Gastroesophageal sphincter (tissue), 4 donors: ENCODE data around the gene IRX4. TPM values are rescaled to one million over a fixed set of nuclear protein-coding genes. Genes with fewer than 3 reads are reported as not detected.

Source experiments
- ATAC-seq: fragments of 150-250 bp; one replicate; pipeline ENCODE4 v1.9.1; 2016; ENCODE audit warnings: mild to moderate bottlenecking, moderate library complexity
- H3K27ac ChIP-seq, 4 donors: fragments of 200-600 bp; sonication (generic) in 3 of 4; 1 replicate in 3 of 4; 2 replicates in 1 of 4; pipeline ENCODE4 v1.5.1; 2016 to 2019
- H3K27me3 ChIP-seq: fragments of 200-600 bp; sonication (generic); one replicate; pipeline ENCODE4 v1.5.1; 2019
- H3K36me3 ChIP-seq, 2 donors: fragments of 200-600 bp; sonication (generic); one replicate each; pipeline ENCODE4 v1.5.1; 2019; ENCODE audit warnings: control low read depth in 1 of 2
- H3K4me1 ChIP-seq, 3 donors: fragments of 200-600 bp; sonication (generic); 1 replicate in 2 of 3; 2 replicates in 1 of 3; pipeline ENCODE4 v1.5.1; 2016 to 2019; ENCODE audit warnings: control low read depth in 2 of 3
- H3K4me3 ChIP-seq, 2 donors: fragments of 200-600 bp; sonication (generic); one replicate each; pipeline ENCODE4 v1.5.1; 2019; ENCODE audit warnings: mild to moderate bottlenecking in 1 of 2, moderate library complexity in 1 of 2
- H3K9me3 ChIP-seq, 3 donors: fragments of 200-600 bp; sonication (generic); one replicate each; pipeline ENCODE4 v1.5.1; 2017 to 2019; ENCODE audit warnings: control low read depth in 2 of 3
- EP300 ChIP-seq: sonication (generic); formaldehyde crosslinking; IDR thresholded peaks from one replicate; pipeline ENCODE4 v1.6.1; 2017; ENCODE audit warnings: antibody characterized with exemption, mild to moderate bottlenecking
- POLR2A ChIP-seq, 2 donors: fragments of 450-650 bp; IDR thresholded peaks; one replicate each; pipeline ENCODE4 v1.6.1; 2017; ENCODE audit warnings: antibody characterized with exemption in 2 of 2, mild to moderate bottlenecking in 2 of 2, moderate library complexity in 1 of 2
- POLR2AphosphoS5 ChIP-seq: sonication (generic); formaldehyde crosslinking; IDR thresholded peaks from one replicate; pipeline ENCODE4 v1.6.1; 2017; ENCODE audit warnings: antibody characterized with exemption
- WGBS, 2 donors: methylation state at CpG; one replicate each; pipeline ENCODE4 v1.1.5; 2018; ENCODE audit warnings: low coverage in 1 of 2; 5-methylcytosine and 5-hydroxymethylcytosine counted together
- total RNA-seq, 4 donors: library from RNA; depleted of rRNA; stranded (reverse); fragments of >200 nt; gene quantifications; one replicate each; pipeline ENCODE4 v1.1.0, GENCODE V29; 2016
- TF ChIP-seq, protein P1 (sequence below), 4 experiments: fragments of 200-600 bp in 2 of 4; fragments of 450-650 bp in 2 of 4; sonication (generic) in 1 of 4; IDR thresholded peaks; one replicate each; pipeline ENCODE4 v1.5.1; 2017 to 2019; ENCODE audit warnings: antibody characterized with exemption in 4 of 4, mild to moderate bottlenecking in 2 of 4, moderate library complexity in 2 of 4

Gene IRX4
- total RNA-seq, 4 donors from 2014 or later, result 0.96 TPM; not detected in 3

DNA sequence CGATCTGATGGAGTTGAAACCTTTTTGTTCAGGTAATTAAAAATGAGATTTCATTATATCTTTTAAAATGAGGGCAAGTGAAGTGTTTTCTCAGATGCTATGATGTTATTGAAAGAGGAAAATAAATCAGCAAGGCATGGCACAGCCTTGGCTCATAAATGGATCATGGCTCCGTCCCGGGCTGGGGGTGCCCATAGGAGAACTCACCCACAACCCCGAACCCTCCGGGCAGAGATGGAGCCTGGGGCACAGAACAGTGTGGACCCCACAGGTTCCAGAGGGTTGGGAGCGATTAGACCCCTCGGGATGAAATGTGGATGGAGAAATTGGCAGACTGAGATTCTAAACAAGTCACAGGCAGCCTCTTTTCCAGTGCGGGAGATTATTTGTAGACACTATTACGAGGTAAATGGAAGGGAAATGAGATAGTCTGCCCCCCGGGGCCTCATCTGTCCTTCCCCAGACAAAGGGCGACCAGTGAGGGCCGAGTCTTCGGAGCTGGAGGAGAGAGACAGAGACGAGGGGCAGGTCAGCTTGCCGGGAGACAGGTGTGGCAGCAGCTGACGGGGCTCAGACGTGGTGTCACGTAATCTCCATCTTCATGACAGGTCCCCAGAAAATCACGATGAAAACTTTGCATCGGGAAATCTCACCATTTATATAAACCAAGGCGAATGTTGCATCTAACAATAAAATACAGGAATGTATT is 47.9 kb downstream of the IRX4 start:
- ATAC-seq, result no peak
- no peak overlapping the region for H3K27ac ChIP-seq
- H3K9me3 ChIP-seq, result no peaks in the 10 kb centered on the region
- 51 to 64% methylated on average over 13 to 19 of the region's 21 CpGs for WGBS, 2 donors
- no peak for TF ChIP-seq EP300
- TF ChIP-seq, protein P1, sequence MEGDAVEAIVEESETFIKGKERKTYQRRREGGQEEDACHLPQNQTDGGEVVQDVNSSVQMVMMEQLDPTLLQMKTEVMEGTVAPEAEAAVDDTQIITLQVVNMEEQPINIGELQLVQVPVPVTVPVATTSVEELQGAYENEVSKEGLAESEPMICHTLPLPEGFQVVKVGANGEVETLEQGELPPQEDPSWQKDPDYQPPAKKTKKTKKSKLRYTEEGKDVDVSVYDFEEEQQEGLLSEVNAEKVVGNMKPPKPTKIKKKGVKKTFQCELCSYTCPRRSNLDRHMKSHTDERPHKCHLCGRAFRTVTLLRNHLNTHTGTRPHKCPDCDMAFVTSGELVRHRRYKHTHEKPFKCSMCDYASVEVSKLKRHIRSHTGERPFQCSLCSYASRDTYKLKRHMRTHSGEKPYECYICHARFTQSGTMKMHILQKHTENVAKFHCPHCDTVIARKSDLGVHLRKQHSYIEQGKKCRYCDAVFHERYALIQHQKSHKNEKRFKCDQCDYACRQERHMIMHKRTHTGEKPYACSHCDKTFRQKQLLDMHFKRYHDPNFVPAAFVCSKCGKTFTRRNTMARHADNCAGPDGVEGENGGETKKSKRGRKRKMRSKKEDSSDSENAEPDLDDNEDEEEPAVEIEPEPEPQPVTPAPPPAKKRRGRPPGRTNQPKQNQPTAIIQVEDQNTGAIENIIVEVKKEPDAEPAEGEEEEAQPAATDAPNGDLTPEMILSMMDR (IDR thresholded peaks at IDR 0.05), result no peak
- no peak for TF ChIP-seq POLR2A (IDR thresholded peaks at IDR 0.05)
- TF ChIP-seq POLR2AphosphoS5, result no peak
- no peaks in the 10 kb centered on the region for H3K4me1 ChIP-seq
- H3K4me3 ChIP-seq, result no peak overlapping the region
- peaks cover 56% of the 10 kb centered on the region for H3K27me3 ChIP-seq
- peaks cover 0 to 10% of the 10 kb centered on the region in 2 donors for H3K36me3 ChIP-seq

DNA sequence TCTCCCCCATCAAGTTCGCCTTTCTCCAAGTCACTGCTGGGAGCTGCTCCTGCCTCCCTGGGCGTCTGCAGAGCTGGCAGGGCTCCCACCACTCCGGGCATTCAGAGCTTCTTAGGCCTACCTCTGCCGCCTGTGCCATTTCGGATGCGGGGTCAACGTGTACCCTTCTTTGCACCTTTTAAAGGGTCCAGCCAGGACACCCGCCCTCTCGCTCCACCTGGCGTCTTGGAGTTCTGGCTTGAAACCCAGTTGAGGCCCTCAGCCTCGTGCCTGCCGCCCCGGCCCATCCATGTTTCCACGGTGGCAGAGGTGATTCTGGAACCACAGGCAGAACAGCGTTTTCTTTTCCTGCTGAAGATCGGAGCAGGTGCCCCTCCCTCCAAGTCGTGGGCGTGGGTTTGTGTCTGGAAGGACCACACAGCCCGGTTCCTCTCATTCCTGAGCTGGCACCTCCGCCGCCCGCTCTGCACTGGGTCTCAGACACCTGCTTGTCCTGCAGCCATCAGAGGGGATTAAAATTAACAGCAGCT is 48.6 kb downstream of the IRX4 start:
- no peak for ATAC-seq
- TF ChIP-seq POLR2AphosphoS5 (no peak), EP300 (no peak), POLR2A (IDR thresholded peaks at IDR 0.05) (no peak)
- TF ChIP-seq, protein P1 (IDR thresholded peaks at IDR 0.05), result no peak
- Histone ChIP-seq H3K4me1 (no peaks in the 10 kb centered on the region), H3K36me3 (peaks cover 0 to 15% of the 10 kb centered on the region in 2 donors), H3K9me3 (no peaks in the 10 kb centered on the region), H3K27me3 (peaks cover 50% of the 10 kb centered on the region), H3K27ac (no peak overlapping the region), H3K4me3 (no peak overlapping the region)
- WGBS, 2 donors, result 80% methylated on average over 9 of the region's 22 CpGs; no CpG with 5 or more reads in 1 of the 2 donors

DNA sequence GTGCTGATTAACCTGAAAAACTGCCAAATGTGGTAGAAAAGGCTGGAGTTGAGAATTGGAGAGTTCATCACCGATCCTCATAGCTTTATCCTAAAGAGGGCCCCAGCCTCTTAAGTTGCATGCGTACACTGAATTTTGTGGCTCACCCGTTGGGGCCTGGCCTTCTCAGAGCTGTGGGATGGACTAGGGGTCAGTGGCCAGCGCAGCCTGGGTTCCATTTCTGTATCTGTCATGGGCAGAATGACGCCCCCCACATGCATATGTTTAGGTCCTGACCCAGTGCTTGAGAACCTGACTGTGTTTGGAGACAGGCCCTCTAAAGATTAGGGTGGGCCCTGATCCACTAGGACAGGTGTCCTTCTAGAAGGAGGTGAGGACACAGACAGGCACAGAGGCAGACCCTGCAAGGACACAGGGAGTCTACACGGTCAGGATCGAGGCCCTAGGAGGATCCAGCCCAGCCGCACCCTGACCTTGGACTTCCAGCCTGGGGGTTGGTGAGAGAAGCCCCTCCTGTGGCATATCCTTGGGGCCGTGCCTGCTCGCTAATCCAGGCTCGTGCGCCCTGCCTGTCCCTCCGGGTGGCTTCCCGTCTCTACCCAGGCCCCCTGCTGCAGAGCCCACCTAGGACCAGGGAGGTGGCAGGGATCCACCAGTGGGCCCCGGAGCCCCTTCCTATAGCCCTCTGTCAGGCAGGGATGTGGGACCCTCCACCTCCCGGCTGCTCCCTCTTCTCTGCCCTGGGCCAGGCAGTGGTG is 49.3 kb downstream of the IRX4 start:
- TF ChIP-seq EP300 (no peak), POLR2AphosphoS5 (no peak), POLR2A (IDR thresholded peaks at IDR 0.05) (no peak)
- TF ChIP-seq, protein P1 (IDR thresholded peaks at IDR 0.05), result no peak
- no peak for ATAC-seq
- no peaks in the 10 kb centered on the region for H3K4me1 ChIP-seq
- peaks cover 43% of the 10 kb centered on the region for H3K27me3 ChIP-seq
- no peaks in the 10 kb centered on the region for H3K9me3 ChIP-seq
- H3K4me3 ChIP-seq, result no peak overlapping the region
- no peak overlapping the region for H3K27ac ChIP-seq
- H3K36me3 ChIP-seq, result peaks cover 0 to 15% of the 10 kb centered on the region in 2 donors
- 72% methylated on average over 2 of the region's 16 CpGs; no CpG with 5 or more reads in 1 of the 2 donors for WGBS, 2 donors

DNA sequence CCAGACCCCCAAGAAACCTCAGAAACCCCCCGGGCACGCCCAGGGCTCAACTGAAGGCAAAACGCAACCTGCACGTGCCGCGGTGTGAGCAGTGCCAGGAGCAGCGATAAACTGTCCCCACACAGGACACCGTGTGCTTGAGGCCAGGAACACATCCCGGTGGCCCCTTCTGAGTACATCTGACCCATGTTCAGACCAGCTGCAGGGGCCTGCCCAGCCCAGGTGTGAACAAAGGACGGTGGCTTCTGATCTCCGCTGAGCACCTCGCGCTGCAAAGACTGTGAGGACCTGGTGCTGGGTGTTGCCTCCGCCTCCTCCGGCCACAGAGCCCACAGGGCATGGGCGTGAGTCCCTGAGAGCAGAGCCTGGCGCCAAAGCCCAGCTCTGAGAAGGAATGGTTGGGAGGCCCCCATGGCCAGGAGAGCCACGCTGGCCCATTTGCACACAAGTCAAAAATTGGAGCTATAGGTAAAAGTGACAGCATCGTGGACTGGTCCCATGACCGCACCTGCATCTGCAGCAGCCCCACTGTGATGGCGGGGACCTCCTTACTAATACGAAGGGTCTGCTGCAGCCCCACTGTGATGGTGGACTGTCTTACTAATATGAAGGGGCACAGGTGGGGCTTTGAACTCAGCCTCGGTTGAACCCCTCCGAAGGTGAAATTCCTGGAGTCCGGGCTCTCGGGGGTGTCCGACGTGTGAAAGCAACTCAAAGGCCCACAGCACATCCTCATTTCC is 50.0 kb downstream of the IRX4 start:
- ATAC-seq, result no peak
- peaks cover 37% of the 10 kb centered on the region for H3K27me3 ChIP-seq
- no peak for TF ChIP-seq POLR2AphosphoS5
- no peak for TF ChIP-seq POLR2A (IDR thresholded peaks at IDR 0.05)
- no peak for TF ChIP-seq EP300
- TF ChIP-seq, protein P1 (IDR thresholded peaks at IDR 0.05), result no peak
- no peak overlapping the region for H3K27ac ChIP-seq
- no peaks in the 10 kb centered on the region for H3K4me1 ChIP-seq
- 81 to 90% methylated on average over 4 to 10 of the region's 28 CpGs for WGBS, 2 donors
- no peaks in the 10 kb centered on the region for H3K9me3 ChIP-seq
- H3K4me3 ChIP-seq, result no peak overlapping the region
- peaks cover 0 to 16% of the 10 kb centered on the region in 2 donors for H3K36me3 ChIP-seq
